ENCODE measurements around the gene IL1RAPL2.
"Not testable (repeated sequence)": the region's sequence is repeated elsewhere in the genome, so short reads cannot be mapped to it uniquely, and the experiment has no call there.

IL1RAPL2 gene

GRCh38 chrX:105038672-105039328, 472.8 kb downstream of the IL1RAPL2 start:
- no peak for DNase-seq

GRCh38 chrX:105050921-105051320, 484.9 kb downstream of the IL1RAPL2 start:
- DNase-seq, result no peak

GRCh38 chrX:105051364-105051763, 485.4 kb downstream of the IL1RAPL2 start:
- DNase-seq, result no peak

- no peak for DNase-seq
Measured at GRCh38 chrX:105052926-105053325, 486.9 kb downstream of the IL1RAPL2 start.

- DNase-seq, result no peak
Measured at GRCh38 chrX:105063743-105064142, 497.7 kb downstream of the IL1RAPL2 start.

- DNase-seq, result no peak
Measured at GRCh38 chrX:105098201-105098600, 532.2 kb downstream of the IL1RAPL2 start.

GRCh38 chrX:105098812-105099211, 532.8 kb downstream of the IL1RAPL2 start:
- no peak for DNase-seq

- no peak for DNase-seq
Measured at GRCh38 chrX:105101378-105101777, 535.4 kb downstream of the IL1RAPL2 start.

- no peak for DNase-seq
Measured at GRCh38 chrX:105109936-105110335, 543.9 kb downstream of the IL1RAPL2 start.

- no peak for DNase-seq
Measured at GRCh38 chrX:105114554-105115130, 548.6 kb downstream of the IL1RAPL2 start.

GRCh38 chrX:105115596-105116320, 549.8 kb downstream of the IL1RAPL2 start:
- not testable (repeated sequence) for DNase-seq

GRCh38 chrX:105116486-105116885, 550.5 kb downstream of the IL1RAPL2 start:
- no peak for DNase-seq

- no peak for DNase-seq
Measured at GRCh38 chrX:105117621-105118020, 551.6 kb downstream of the IL1RAPL2 start.

- DNase-seq, result no peak
Measured at GRCh38 chrX:105120463-105120862, 554.5 kb downstream of the IL1RAPL2 start.

- DNase-seq, result no peak
Measured at GRCh38 chrX:105121186-105121585, 555.2 kb downstream of the IL1RAPL2 start.

- DNase-seq, result no peak
Measured at GRCh38 chrX:105126201-105126600, 560.2 kb downstream of the IL1RAPL2 start.

- DNase-seq, result no peak
Measured at GRCh38 chrX:105134273-105134672, 568.3 kb downstream of the IL1RAPL2 start.

- no peak for DNase-seq
Measured at GRCh38 chrX:105136786-105137185, 570.8 kb downstream of the IL1RAPL2 start.

GRCh38 chrX:105150036-105150435, 584.0 kb downstream of the IL1RAPL2 start:
- no peak for DNase-seq

- no peak for DNase-seq
Measured at GRCh38 chrX:105150557-105150956, 584.6 kb downstream of the IL1RAPL2 start.

GRCh38 chrX:105167233-105167632, 601.2 kb downstream of the IL1RAPL2 start:
- DNase-seq, result no peak

GRCh38 chrX:105168577-105168976, 602.6 kb downstream of the IL1RAPL2 start:
- DNase-seq, result no peak

GRCh38 chrX:105173071-105173470, 607.1 kb downstream of the IL1RAPL2 start:
- no peak for DNase-seq

- no peak for DNase-seq
Measured at GRCh38 chrX:105179644-105180043, 613.6 kb downstream of the IL1RAPL2 start.

Measured in bone marrow (tissue), 2 donors.